HepG2 (cell line): Measurements from ENCODE around the gene TNFRSF6B. TPM values are rescaled to one million over a fixed set of nuclear protein-coding genes. Genes with fewer than 3 reads are reported as not detected.

ENCODE experiments used
- ATAC-seq: fragments of 200-7000 bp; cut with Tn5 transposase; 3 replicates; pipeline ENCODE4 v1.9.1; 2020; ENCODE audit warnings: mild to moderate bottlenecking, moderate library complexity
- BruUV-seq: library from RNA; stranded (reverse); fragments of 400-500 nt; replicated peaks from 2 replicates; lab custom pipeline; 2021; lab: Mats Ljungman, UMichigan
- CTCF ChIA-PET: fragments of 300-600 bp; formaldehyde crosslinking; extraction: SDS; loops from one replicate; lab custom pipeline; 2021; ENCODE audit warnings: low total read pairs, inconsistent platforms, low intra/inter-chr PET ratio; lab: Yijun Ruan, JAX
- POLR2A ChIA-PET: fragments of 350-600 bp; sonication (Branson Sonifier 250); formaldehyde crosslinking; loops from one replicate; lab custom pipeline; 2020; ENCODE audit warnings: antibody characterized with exemption, inconsistent platforms; lab: Yijun Ruan, JAX
- DNase-seq: peaks from one replicate; pipeline ENCODE4 v3.0.0-alpha.2; 2015; ENCODE audit warnings: low spot score
- FAIRE-seq: peaks from 3 replicates; lab custom pipeline; 2011; peaks lifted over from hg19 to GRCh38; lab: Jason Lieb, UNC
- H2AFZ ChIP-seq: one replicate; pipeline ENCODE4 v1.6.1; 2011; ENCODE audit warnings: low read length, inconsistent platforms
- H3K27ac ChIP-seq: fragments of 300-600 bp; 3 replicates; pipeline ENCODE4 v1.8.0; 2011; ENCODE audit warnings: mixed run types, mild to moderate bottlenecking, mixed read lengths, low read length, inconsistent platforms; ENCODE audit not compliant: insufficient read depth; ENCODE audit errors: extremely low read length
- H3K27me3 ChIP-seq, 2 experiments: fragments of 200-600 bp in 1 of 2; 2 replicates in 1 of 2; 3 replicates in 1 of 2; pipeline versions ENCODE4 v1.6.0 to v1.8.0; 2011; ENCODE audit warnings: low read length in 2 of 2, mild to moderate bottlenecking in 2 of 2, moderate library complexity in 2 of 2, inconsistent platforms in 1 of 2; ENCODE audit not compliant: insufficient read depth in 2 of 2, control insufficient read depth in 1 of 2
- H3K36me3 ChIP-seq, 2 experiments: fragments of 200-600 bp in 1 of 2; replicated peaks in 1 of 2; 2 replicates in 1 of 2; 3 replicates in 1 of 2; pipeline versions ENCODE4 v1.5.1 to v1.8.0; 2011; ENCODE audit warnings: low read length in 2 of 2, inconsistent platforms in 1 of 2; ENCODE audit not compliant: insufficient read depth in 2 of 2, control insufficient read depth in 1 of 2
- H3K4me1 ChIP-seq: 2 replicates; pipeline ENCODE4 v1.5.1; 2012; ENCODE audit warnings: low read length, inconsistent platforms; ENCODE audit not compliant: insufficient read depth
- H3K4me2 ChIP-seq: 2 replicates; pipeline ENCODE4 v1.6.0; 2011; ENCODE audit warnings: low read depth, low read length, inconsistent platforms
- H3K4me3 ChIP-seq, 3 experiments: fragments of 200-600 bp in 1 of 3; sonication (generic), shearing (Covaris generic) in 1 of 3; replicated peaks in 1 of 3; 2 replicates each; pipeline ENCODE4 v1.5.1; 2011 to 2016; ENCODE audit warnings: low read length in 3 of 3, inconsistent platforms in 2 of 3, low read depth in 2 of 3, mild to moderate bottlenecking in 2 of 3, control low read depth in 1 of 3, mixed read lengths in 1 of 3; ENCODE audit not compliant: insufficient read depth in 1 of 3
- H3K79me2 ChIP-seq: one replicate; pipeline ENCODE4 v1.6.1; 2011; ENCODE audit warnings: low read length, inconsistent platforms; ENCODE audit not compliant: insufficient read depth
- H3K9ac ChIP-seq: 2 replicates; pipeline ENCODE4 v1.6.0; 2011; ENCODE audit warnings: mild to moderate bottlenecking, low read depth, low read length, inconsistent platforms; ENCODE audit not compliant: insufficient read depth
- H3K9me3 ChIP-seq: 2 replicates; pipeline ENCODE4 v1.5.1; 2012; ENCODE audit warnings: mild to moderate bottlenecking, low read length
- H4K20me1 ChIP-seq: 2 replicates; pipeline ENCODE4 v1.6.0; 2011; ENCODE audit warnings: inconsistent platforms, mild to moderate bottlenecking, low read length, moderate library complexity; ENCODE audit not compliant: insufficient read depth
- AGO2 ChIP-seq: fragments of 200-400 bp; formaldehyde crosslinking; optimal IDR thresholded peaks from 2 replicates; pipeline ENCODE3; 2017; ENCODE audit warnings: mild to moderate bottlenecking, low read depth, low read length, moderate library complexity
- ARHGAP35 ChIP-seq: sonication (generic); formaldehyde crosslinking; IDR thresholded peaks from 2 replicates; pipeline ENCODE4 v1.9.0; 2022; ENCODE audit warnings: mild to moderate bottlenecking, inconsistent platforms, moderate library complexity, missing genetic modification reagents, borderline replicate concordance
- CAMTA2 ChIP-seq: sonication (generic); formaldehyde crosslinking; IDR thresholded peaks from 2 replicates; pipeline ENCODE4 v1.4.0; 2020; ENCODE audit warnings: mild to moderate bottlenecking, missing genetic modification reagents, borderline replicate concordance
- CHCHD3 ChIP-seq: sonication (generic); formaldehyde crosslinking; IDR thresholded peaks from 2 replicates; pipeline ENCODE4 v1.8.0; 2022; ENCODE audit warnings: mild to moderate bottlenecking, missing genetic modification reagents, moderate library complexity
- HIVEP1 ChIP-seq: sonication (generic); formaldehyde crosslinking; IDR thresholded peaks from 2 replicates; pipeline ENCODE4 v1.4.0; 2020; ENCODE audit warnings: mild to moderate bottlenecking, missing genetic modification reagents
- PITX1 ChIP-seq: sonication (generic); formaldehyde crosslinking; IDR thresholded peaks from 2 replicates; pipeline ENCODE4 v1.5.1; 2020; ENCODE audit warnings: mild to moderate bottlenecking, missing genetic modification reagents
- POLR2G ChIP-seq: fragments of 200-400 bp; formaldehyde crosslinking; IDR thresholded peaks from 2 replicates; pipeline ENCODE4 v1.6.1; 2018; ENCODE audit warnings: mild to moderate bottlenecking, low read depth, low read length, moderate library complexity
- RBFOX2 ChIP-seq: fragments of 200-400 bp; formaldehyde crosslinking; IDR thresholded peaks from 2 replicates; pipeline ENCODE4 v1.6.1; 2017; ENCODE audit warnings: low read depth, mild to moderate bottlenecking, low read length
- SSRP1 ChIP-seq: IDR thresholded peaks from 2 replicates; pipeline ENCODE4 v1.6.1; 2016; ENCODE audit warnings: control low read depth
- TAF15 ChIP-seq: fragments of 200-400 bp; formaldehyde crosslinking; IDR thresholded peaks from one replicate; pipeline ENCODE4 v1.6.1; 2018; ENCODE audit warnings: mild to moderate bottlenecking, low read depth, low read length; ENCODE audit not compliant: poor library complexity, severe bottlenecking
- TCF7L2 ChIP-seq: IDR thresholded peaks from 2 replicates; pipeline ENCODE4 v1.6.1; 2011; ENCODE audit warnings: mild to moderate bottlenecking, low read depth, low read length, moderate library complexity
- YY1 ChIP-seq: IDR thresholded peaks from 2 replicates; pipeline ENCODE4 v1.6.1; 2011; ENCODE audit warnings: low read length, low read depth, moderate library complexity, mild to moderate bottlenecking; ENCODE audit not compliant: insufficient read depth, insufficient replicate concordance
- ZBTB33 ChIP-seq: sonication (generic); formaldehyde crosslinking; IDR thresholded peaks from 2 replicates; pipeline ENCODE4 v1.4.0; 2020; ENCODE audit warnings: missing genetic modification reagents
- ZBTB38 ChIP-seq: sonication (generic); formaldehyde crosslinking; IDR thresholded peaks from 2 replicates; pipeline ENCODE4 v1.5.1; 2020; ENCODE audit warnings: mild to moderate bottlenecking, missing genetic modification reagents
- ZBTB4 ChIP-seq: sonication (generic); formaldehyde crosslinking; IDR thresholded peaks from 2 replicates; pipeline ENCODE4 v1.4.0; 2020; ENCODE audit warnings: missing genetic modification reagents, mild to moderate bottlenecking, borderline replicate concordance
- ZNF264 ChIP-seq: sonication (generic); formaldehyde crosslinking; IDR thresholded peaks from 2 replicates; pipeline ENCODE4 v1.4.0; 2020; ENCODE audit warnings: missing genetic modification reagents
- ZNF619 ChIP-seq: sonication (generic); formaldehyde crosslinking; IDR thresholded peaks from 2 replicates; pipeline ENCODE4 v1.4.0; 2020; ENCODE audit warnings: mild to moderate bottlenecking, missing genetic modification reagents
- ZNF652 ChIP-seq: IDR thresholded peaks from 2 replicates; pipeline ENCODE4 v1.6.1; 2016; ENCODE audit warnings: low read depth, borderline replicate concordance
- ZNF768 ChIP-seq: sonication (generic); formaldehyde crosslinking; IDR thresholded peaks from 2 replicates; pipeline ENCODE4 v1.4.0; 2020; ENCODE audit warnings: missing genetic modification reagents
- WGBS: methylation state at CpG from one replicate; pipeline ENCODE4 v1.1.6; 2017; ENCODE audit warnings: low lambda C conversion rate; 5-methylcytosine and 5-hydroxymethylcytosine counted together
- in situ Hi-C: cut with HindIII; loops from 2 replicates; pipeline ENCODE4 v1.10.0; 2017; ENCODE audit warnings: low pct_unique_long_range_greater_than_20kb; ENCODE audit not compliant: extremely low pct_ligation_motif_present
- intact Hi-C: fragments of 100-400 bp; cut with micrococcal nuclease; formaldehyde crosslinking; loops from one replicate; pipeline ENCODE4 v1.10.0; 2022; ENCODE audit not compliant: unreplicated experiment
- polyA plus RNA-seq, 8 experiments: library from polyadenylated mRNA; depleted of rRNA in 3 of 8; stranded (reverse) in 7 of 8; unstranded in 1 of 8; fragments of >200 nt; fragmentation: Illumina TruSeq in 4 of 8; extraction: Trizol in 4 of 8; gene quantifications; 2 replicates each; pipeline versions ENCODE4 v1.2.1 to v1.2.3, GENCODE V29; 2011 to 2016; ENCODE audit warnings: low read depth in 4 of 8, missing spikeins in 1 of 8, mixed read lengths in 1 of 8; ENCODE audit not compliant: insufficient read depth in 1 of 8
- total RNA-seq, 5 experiments: library from RNA; depleted of rRNA; stranded (reverse); fragments of >200 nt; fragmentation: Illumina TruSeq; extraction: Trizol; gene quantifications; 2 replicates each; pipeline ENCODE4 v1.2.3, GENCODE V29; 2016; ENCODE audit warnings: low read depth in 1 of 5

The TNFRSF6B gene
- total and polyA plus RNA-seq, 2 of the 13 experiments (the other 11 are each of a cell fraction or from before 2014, with no cell fraction given), result 0.24 TPM; not detected in 1

- TSS peak; percentile 47 for BruUV-seq
- no peaks in the 10 kb centered on the region for H3K9me3 ChIP-seq
- H3K27me3 ChIP-seq, result no peaks in the 10 kb centered on the region
- no peak overlapping the region for H3K27ac ChIP-seq
- ATAC-seq (no peak), FAIRE-seq (no peak), DNase-seq (no peak)
- H4K20me1 ChIP-seq, result no peaks in the 10 kb centered on the region
- no peak overlapping the region for H3K4me2 ChIP-seq
- peaks cover 71% of the 10 kb centered on the region for H3K4me1 ChIP-seq
- WGBS, result 94% methylated on average over 31 of the region's 31 CpGs
- H3K36me3 ChIP-seq, result peaks cover 17 to 27% of the 10 kb centered on the region in 2 experiments
- no peak overlapping the region for H3K4me3 ChIP-seq
- ChIA-PET POLR2A (interaction anchor here (1.0 to 2.7 kb wide), 6 partner anchors 9 to 213 kb away, joined by 3 to 9 read pairs (median 4); partner anchors contain the start of genes RTEL1, TPD52L2 and UCKL1), CTCF (no interaction called here)
- no peak overlapping the region for H3K9ac ChIP-seq
- no peak overlapping the region for H2AFZ ChIP-seq
- intact Hi-C loops, result loop anchor here (10.0 kb wide), 1 partner anchor 121 kb away; the partner anchor contains the start of genes ABHD16B and TPD52L2
- H3K79me2 ChIP-seq, result peaks cover 16% of the 10 kb centered on the region
- in situ Hi-C loops, result loop anchor here (5.0 kb wide), 1 partner anchor 36 kb away; the partner anchor contains the start of genes ARFRP1 and ZGPAT
- peak; percentile 23; the same call in 1 of the 2 replicates for TF ChIP-seq ZBTB4 (CRISPR knock-in tag)
- 0 out of 2 replicates have a peak, but pooled peaks have one; percentile 27 for TF ChIP-seq PITX1 (CRISPR knock-in tag)
- 0 out of 2 replicates have a peak, but pooled peaks have one; percentile 34 for TF ChIP-seq ZNF619 (CRISPR knock-in tag)
- peak; percentile 54; the same call in 1 of the 2 replicates for TF ChIP-seq ZBTB33 (CRISPR knock-in tag)
- peak; percentile 10 for TF ChIP-seq YY1
- TF ChIP-seq AGO2, result peak; percentile 94
- no peak for TF ChIP-seq ZNF652 (CRISPR knock-in tag)
- no peak for TF ChIP-seq ZNF264 (CRISPR knock-in tag)
- peak; percentile 56; the same call in 1 of the 2 replicates for TF ChIP-seq HIVEP1 (CRISPR knock-in tag)
- TF ChIP-seq RBFOX2, result peak; percentile 60
- no peak for TF ChIP-seq TCF7L2
- TF ChIP-seq ZNF768 (CRISPR knock-in tag), result peak; percentile 16; the same call in 1 of the 2 replicates
- TF ChIP-seq TAF15, result peak; percentile 72
- TF ChIP-seq POLR2G, result peak; percentile 38; the same call in 1 of the 2 replicates
- TF ChIP-seq SSRP1 (CRISPR knock-in tag), result 0 out of 2 replicates have a peak, but pooled peaks have one; percentile 39
- TF ChIP-seq CHCHD3, result no peak
- TF ChIP-seq ARHGAP35 (CRISPR knock-in tag), result 0 out of 2 replicates have a peak, but pooled peaks have one; percentile 48
- peak; percentile 65; the same call in 1 of the 2 replicates for TF ChIP-seq ZBTB38 (CRISPR knock-in tag)
- peak; percentile 41; the same call in 1 of the 2 replicates for TF ChIP-seq CAMTA2
Measured at GRCh38 chr20:63743210-63743970, 46.9 kb downstream of the TNFRSF6B start.
